HFF-Myc (cell line): Measurements from ENCODE around the gene LRRC63.

Experiments used
- DNase-seq: peaks from one replicate; pipeline ENCODE4 v3.0.0-alpha.2; 2011; ENCODE audit warnings: low read depth; ENCODE audit errors: extremely low read depth
- H3K4me3 ChIP-seq: replicated peaks from 2 replicates; pipeline ENCODE4 v1.5.1; 2011; ENCODE audit warnings: low read depth, mild to moderate bottlenecking, control low read depth, low read length
- CTCF ChIP-seq: IDR thresholded peaks from 2 replicates; pipeline ENCODE4 v1.5.1; 2012; ENCODE audit warnings: mild to moderate bottlenecking, low read depth, low read length, control low read depth; ENCODE audit errors: missing control alignments

LRRC63 gene

GRCh38 chr13:46286972-46287371 is 75.2 kb downstream of the LRRC63 start:
- no peak for DNase-seq
- no peak overlapping the region for H3K4me3 ChIP-seq
- TF ChIP-seq CTCF, result no peak

- DNase-seq, result no peak
- TF ChIP-seq CTCF, result peak; percentile 76
- H3K4me3 ChIP-seq, result no peak overlapping the region
Measured at GRCh38 chr13:46288570-46289259, 77.0 kb downstream of the LRRC63 start.

- no peak overlapping the region for H3K4me3 ChIP-seq
- TF ChIP-seq CTCF, result no peak
- no peak for DNase-seq
Measured at GRCh38 chr13:46289260-46289955, 77.7 kb downstream of the LRRC63 start.

- no peak overlapping the region for H3K4me3 ChIP-seq
- no peak for TF ChIP-seq CTCF
- no peak for DNase-seq
Measured at GRCh38 chr13:46290434-46290833, 78.7 kb downstream of the LRRC63 start.

GRCh38 chr13:46293436-46293835 is 81.7 kb downstream of the LRRC63 start:
- no peak for TF ChIP-seq CTCF
- no peak for DNase-seq
- H3K4me3 ChIP-seq, result no peak overlapping the region

GRCh38 chr13:46295491-46296114 is 83.9 kb downstream of the LRRC63 start:
- H3K4me3 ChIP-seq, result no peak overlapping the region
- DNase-seq, result no peak
- TF ChIP-seq CTCF, result no peak
